K562 (cell line): ENCODE measurements around the gene DCP2. TPM values are rescaled to one million over a fixed set of nuclear protein-coding genes. Genes with fewer than 3 reads are reported as not detected.

Source experiments
- ATAC-seq: fragments of 200-7000 bp; cut with Tn5 transposase; 3 replicates; pipeline ENCODE4 v1.9.1; 2020; ENCODE audit warnings: moderate library complexity
- BruUV-seq: library from RNA; stranded (reverse); fragments of 400-500 nt; replicated peaks from 2 replicates; lab custom pipeline; 2021; lab: Mats Ljungman, UMichigan
- CTCF ChIA-PET: fragments of 300-600 bp; formaldehyde crosslinking; extraction: SDS; loops from one replicate; lab custom pipeline; 2021; ENCODE audit warnings: low intra/inter-chr PET ratio; lab: Yijun Ruan, JAX
- POLR2A ChIA-PET: fragments of 300-600, 350-650 bp; sonication (Branson Sonifier 250); formaldehyde crosslinking; extraction: SDS; loops from one replicate; lab custom pipeline; 2021; ENCODE audit warnings: antibody characterized with exemption, inconsistent platforms; lab: Yijun Ruan, JAX
- DNase-seq, 4 experiments: peaks; one replicate each; pipeline versions ENCODE4 v3.0.0 to v3.0.0-alpha.2; 2011 to 2018; ENCODE audit warnings: low spot score in 3 of 4, mixed read lengths in 3 of 4; ENCODE audit errors: extremely low read depth in 1 of 4
- FAIRE-seq: peaks from 2 replicates; lab custom pipeline; 2011; peaks lifted over from hg19 to GRCh38; lab: Jason Lieb, UNC
- H2AFZ ChIP-seq: 2 replicates; pipeline ENCODE4 v1.6.0; 2011; ENCODE audit warnings: low read depth, low read length, control low read depth, inconsistent platforms
- H3K27ac ChIP-seq: fragments of 200-600 bp; 3 replicates; pipeline ENCODE4 v1.8.0; 2011; ENCODE audit warnings: low read depth, mild to moderate bottlenecking, control low read depth, inconsistent platforms, low read length, moderate library complexity, mixed read lengths; ENCODE audit errors: extremely low read depth
- H3K27me3 ChIP-seq, 2 experiments: fragments of 300-600 bp in 1 of 2; 2 replicates in 1 of 2; 3 replicates in 1 of 2; pipeline versions ENCODE4 v1.6.0 to v1.8.0; 2011; ENCODE audit warnings: inconsistent platforms in 2 of 2, low read length in 2 of 2, mild to moderate bottlenecking in 1 of 2, mixed read lengths in 1 of 2, moderate library complexity in 1 of 2; ENCODE audit not compliant: control insufficient read depth in 2 of 2, insufficient read depth in 2 of 2
- H3K36me3 ChIP-seq: fragments of 300-600 bp; 3 replicates; pipeline ENCODE4 v1.8.0; 2011; ENCODE audit warnings: mild to moderate bottlenecking, low read length, inconsistent platforms; ENCODE audit not compliant: control insufficient read depth, insufficient read depth
- H3K4me1 ChIP-seq, 2 experiments: fragments of 200-600 bp in 1 of 2; replicated peaks in 1 of 2; 2 replicates in 1 of 2; 3 replicates in 1 of 2; pipeline versions ENCODE4 v1.5.1 to v1.8.0; 2011; ENCODE audit warnings: inconsistent platforms in 2 of 2, low read length in 2 of 2, mild to moderate bottlenecking in 1 of 2, mixed read lengths in 1 of 2, moderate library complexity in 1 of 2; ENCODE audit not compliant: control insufficient read depth in 2 of 2, insufficient read depth in 2 of 2
- H3K4me2 ChIP-seq: 2 replicates; pipeline ENCODE4 v1.6.1; 2011; ENCODE audit warnings: low read length, control low read depth, inconsistent platforms, mixed read lengths; ENCODE audit not compliant: insufficient read depth
- H3K4me3 ChIP-seq: fragments of 200-600 bp; sonication (generic), shearing (Covaris generic); 2 replicates; pipeline ENCODE4 v1.5.1; 2016; ENCODE audit warnings: control low read depth, inconsistent platforms
- H3K79me2 ChIP-seq: fragments of 200-600 bp; 3 replicates; pipeline ENCODE4 v1.8.0; 2011; ENCODE audit warnings: low read length, inconsistent platforms; ENCODE audit not compliant: control insufficient read depth, insufficient read depth
- H3K9ac ChIP-seq, 2 experiments: 2 replicates each; pipeline versions ENCODE4 v1.6.0 to v1.6.1; 2011; ENCODE audit warnings: low read depth in 2 of 2, low read length in 2 of 2, control low read depth in 1 of 2, inconsistent platforms in 1 of 2, mild to moderate bottlenecking in 1 of 2, mixed read lengths in 1 of 2; ENCODE audit not compliant: insufficient read depth in 1 of 2
- H3K9me1 ChIP-seq: one replicate; pipeline ENCODE4 v1.6.0; 2011; ENCODE audit warnings: inconsistent platforms, mild to moderate bottlenecking, low read length, moderate library complexity; ENCODE audit not compliant: control insufficient read depth, insufficient read depth
- H3K9me3 ChIP-seq: replicated peaks from 2 replicates; pipeline ENCODE4 v1.5.1; 2011; ENCODE audit warnings: low read depth, low read length, inconsistent platforms; ENCODE audit not compliant: control insufficient read depth, insufficient read depth
- H4K20me1 ChIP-seq: replicated peaks from 2 replicates; pipeline ENCODE4 v1.6.1; 2011; ENCODE audit warnings: low read length, inconsistent platforms, mixed read lengths; ENCODE audit not compliant: control insufficient read depth, insufficient read depth
- DPF2 ChIP-seq: fragments of 450-650 bp; IDR thresholded peaks from 2 replicates; pipeline ENCODE4 v1.6.1; 2016
- NFATC3 ChIP-seq: fragments of 450-650 bp; IDR thresholded peaks from 2 replicates; pipeline ENCODE4 v1.6.1; 2017; ENCODE audit warnings: mild to moderate bottlenecking
- NR3C1 ChIP-seq: sonication (generic); formaldehyde crosslinking; IDR thresholded peaks from 2 replicates; pipeline ENCODE4 v1.8.1; 2022; ENCODE audit warnings: missing genetic modification reagents
- SAFB ChIP-seq: fragments of 200-400 bp; formaldehyde crosslinking; IDR thresholded peaks from 2 replicates; pipeline ENCODE4 v1.6.1; 2017; ENCODE audit warnings: low read depth, low read length, borderline replicate concordance
- TAF15 ChIP-seq: fragments of 200-400 bp; formaldehyde crosslinking; IDR thresholded peaks from 2 replicates; pipeline ENCODE4 v1.6.1; 2017; ENCODE audit warnings: mild to moderate bottlenecking, low read depth, low read length, moderate library complexity
- ZNF174 ChIP-seq: fragments of 250-450 bp; sonication (Bioruptor Pico); IDR thresholded peaks from 2 replicates; pipeline ENCODE4 v1.4.0; 2020; ENCODE audit warnings: mild to moderate bottlenecking
- WGBS: fragments of 100-300 bp; shearing (Covaris generic); methylation state at CpG from one replicate; pipeline ENCODE4 v1.1.6; 2016; ENCODE audit warnings: low coverage, mixed read lengths; ENCODE audit not compliant: insufficient coverage; ENCODE audit errors: missing lambda C conversion rate; 5-methylcytosine and 5-hydroxymethylcytosine counted together
- in situ Hi-C: fragments of 300-500 bp; cut with MboI; formaldehyde crosslinking; loops from 4 replicates; pipeline ENCODE4 v1.15.0; 2018; ENCODE audit warnings: inconsistent platforms, mixed read lengths
- intact Hi-C: fragments of 100-400 bp; cut with micrococcal nuclease; formaldehyde crosslinking; loops from 2 replicates; pipeline ENCODE4 v1.14.2; 2022
- polyA plus RNA-seq, 8 experiments: library from polyadenylated mRNA; depleted of rRNA in 4 of 8; stranded (reverse) in 5 of 8; unstranded in 3 of 8; fragments of >200 nt; fragmentation: Nextera tagmentation in 2 of 8; fragmentation: Illumina TruSeq in 1 of 8; extraction: Ambion mirVana in 2 of 8; extraction: Trizol in 1 of 8; gene quantifications; 2 replicates each; pipeline versions ENCODE4 v1.2.1 to v1.2.3, GENCODE V29; 2011 to 2014; ENCODE audit warnings: inconsistent platforms in 1 of 8, missing spikeins in 1 of 8
- total RNA-seq, 7 experiments: library from RNA; depleted of rRNA in 6 of 7; stranded (reverse); fragments of >200 nt in 6 of 7; fragmentation: Illumina TruSeq in 2 of 7; extraction: Trizol in 2 of 7; gene quantifications; 2 replicates each; pipeline versions ENCODE4 v1.2.1 to v1.2.3, GENCODE V29; 2011 to 2021; ENCODE audit warnings: low replicate concordance in 1 of 7

Gene DCP2
- total and polyA plus RNA-seq, 9 of the 15 experiments (the other 6 are each of a cell fraction or from before 2014, with no cell fraction given), result 25.9 to 109 (median 46.7) TPM

GRCh38 chr5:113067635-113068344 lies 91.2 kb downstream of the DCP2 start:
- DNase-seq (no peak), ATAC-seq (no peak), FAIRE-seq (no peak)
- no TSS peak for BruUV-seq
- Histone ChIP-seq H2AFZ (0 out of 2 replicates have a peak overlapping the region, but pooled peaks have one; percentile 21), H3K4me2 (no peak overlapping the region), H3K79me2 (no peaks in the 10 kb centered on the region), H3K27me3 (0 out of 5 replicates have a peak, but pooled peaks cover 0 to 7% of the 10 kb centered on the region in 2 experiments), H3K4me3 (no peak overlapping the region), H4K20me1 (no peaks in the 10 kb centered on the region), H3K9me1 (no peaks in the 10 kb centered on the region), H3K36me3 (no peaks in the 10 kb centered on the region), H3K9ac (no peak overlapping the region), H3K27ac (no peak overlapping the region), H3K4me1 (peaks cover 12 to 19% of the 10 kb centered on the region in 2 experiments; a peak in 3 of 5 replicates), H3K9me3 (no peaks in the 10 kb centered on the region)
- intact Hi-C loops (no loop called here), in situ Hi-C loops (no loop called here)
- WGBS, result 63% methylated on average over 18 of the region's 19 CpGs
- TF ChIP-seq ZNF174 (CRISPR knock-in tag), result no peak
- TF ChIP-seq TAF15, result no peak
- TF ChIP-seq DPF2, result no peak
- no peak for TF ChIP-seq SAFB
- no peak for TF ChIP-seq NR3C1 (CRISPR knock-in tag)
- TF ChIP-seq NFATC3, result no peak
- POLR2A ChIA-PET, result interaction anchor here (0.9 kb wide), 2 partner anchors 9 to 13 kb away, joined by 4 read pairs; no protein-coding TSS in a partner anchor
- CTCF ChIA-PET, result no interaction called here
